ENCODE measurements around the gene TTC39A. TPM values are rescaled to one million over a fixed set of nuclear protein-coding genes. Genes with fewer than 3 reads are reported as not detected.

Gene TTC39A
- total RNA-seq, 1 donor from 2014 or later: 11.5 TPM

GRCh38 chr1:51276286-51276685 is 54.1 kb downstream of the TTC39A start:
- intact Hi-C loops (cut with DNase I): no loop called here
- DNase-seq (ENCODE audit: extremely low spot score in 2 of 2): no peak
- H3K4me1 ChIP-seq: no peaks in the 10 kb centered on the region
- no peaks in the 10 kb centered on the region for H3K9me3 ChIP-seq
- H3K4me3 ChIP-seq: no peak overlapping the region
- no peaks in the 10 kb centered on the region for H3K27me3 ChIP-seq
- no peak overlapping the region for H3K27ac ChIP-seq
- TF ChIP-seq POLR2A (IDR thresholded peaks at IDR 0.05) (no peak), POLR2AphosphoS5 (IDR thresholded peaks at IDR 0.05; ENCODE audit: insufficient read depth in 1 of 2, low read depth in 1 of 2) (no peak), CTCF (IDR thresholded peaks at IDR 0.05) (no peak)
- peaks cover 0 to 5% of the 10 kb centered on the region in 2 donors for H3K36me3 ChIP-seq

- DNase-seq (ENCODE audit: extremely low spot score in 2 of 2): no peak
- intact Hi-C loops (cut with DNase I): no loop called here
- no peaks in the 10 kb centered on the region for H3K27me3 ChIP-seq
- TF ChIP-seq POLR2AphosphoS5 (IDR thresholded peaks at IDR 0.05; ENCODE audit: insufficient read depth in 1 of 2, low read depth in 1 of 2) (no peak), POLR2A (IDR thresholded peaks at IDR 0.05) (no peak), CTCF (IDR thresholded peaks at IDR 0.05) (no peak)
- no peak overlapping the region for H3K4me3 ChIP-seq
- H3K36me3 ChIP-seq: peaks cover 0 to 9% of the 10 kb centered on the region in 2 donors
- no peaks in the 10 kb centered on the region for H3K9me3 ChIP-seq
- H3K4me1 ChIP-seq: no peaks in the 10 kb centered on the region
- H3K27ac ChIP-seq: no peak overlapping the region
Observed at GRCh38 chr1:51274676-51275075, 55.7 kb downstream of the TTC39A start.

GRCh38 chr1:51272916-51273315 is 57.4 kb downstream of the TTC39A start:
- Histone ChIP-seq H3K9me3 (no peaks in the 10 kb centered on the region), H3K27me3 (no peaks in the 10 kb centered on the region), H3K4me1 (peaks cover 17% of the 10 kb centered on the region), H3K36me3 (peaks cover 0 to 4% of the 10 kb centered on the region in 2 donors), H3K4me3 (no peak overlapping the region), H3K27ac (no peak overlapping the region)
- intact Hi-C loops (cut with DNase I): no loop called here
- no peak for DNase-seq (ENCODE audit: extremely low spot score in 2 of 2)
- TF ChIP-seq POLR2A (IDR thresholded peaks at IDR 0.05) (no peak), POLR2AphosphoS5 (IDR thresholded peaks at IDR 0.05; ENCODE audit: insufficient read depth in 1 of 2, low read depth in 1 of 2) (no peak), CTCF (IDR thresholded peaks at IDR 0.05) (no peak)

GRCh38 chr1:51270751-51271150 is 59.6 kb downstream of the TTC39A start:
- H3K36me3 ChIP-seq: peaks cover 0 to 4% of the 10 kb centered on the region in 2 donors
- H3K4me1 ChIP-seq: peaks cover 34% of the 10 kb centered on the region
- intact Hi-C loops (cut with DNase I): no loop called here
- H3K4me3 ChIP-seq: no peak overlapping the region
- H3K27ac ChIP-seq: no peak overlapping the region
- TF ChIP-seq CTCF (IDR thresholded peaks at IDR 0.05): no peak
- TF ChIP-seq POLR2A (IDR thresholded peaks at IDR 0.05): no peak
- TF ChIP-seq POLR2AphosphoS5 (IDR thresholded peaks at IDR 0.05; ENCODE audit: insufficient read depth in 1 of 2, low read depth in 1 of 2): no peak
- H3K27me3 ChIP-seq: no peaks in the 10 kb centered on the region
- H3K9me3 ChIP-seq: no peaks in the 10 kb centered on the region
- no peak for DNase-seq (ENCODE audit: extremely low spot score in 2 of 2)

GRCh38 chr1:51268634-51269033 is 61.7 kb downstream of the TTC39A start:
- H3K27ac ChIP-seq: no peak overlapping the region
- no peaks in the 10 kb centered on the region for H3K9me3 ChIP-seq
- no peak overlapping the region for H3K4me3 ChIP-seq
- intact Hi-C loops (cut with DNase I): no loop called here
- TF ChIP-seq CTCF (IDR thresholded peaks at IDR 0.05): no peak
- no peak for TF ChIP-seq POLR2A (IDR thresholded peaks at IDR 0.05)
- TF ChIP-seq POLR2AphosphoS5 (IDR thresholded peaks at IDR 0.05; ENCODE audit: insufficient read depth in 1 of 2, low read depth in 1 of 2): no peak
- no peaks in the 10 kb centered on the region for H3K27me3 ChIP-seq
- peaks cover 55% of the 10 kb centered on the region for H3K4me1 ChIP-seq
- DNase-seq (ENCODE audit: extremely low spot score in 2 of 2): no peak
- H3K36me3 ChIP-seq: peaks cover 0 to 4% of the 10 kb centered on the region in 2 donors

Data from vagina (tissue), 2 donors.